K562 (cell line): ENCODE results near the gene CORO2A. TPM values are rescaled to one million over a fixed set of nuclear protein-coding genes. Genes with fewer than 3 reads are reported as not detected.

Experiments used
- ATAC-seq: fragments of 200-7000 bp; cut with Tn5 transposase; 3 replicates; pipeline ENCODE4 v1.9.1; 2020; ENCODE audit warnings: moderate library complexity
- BruUV-seq: library from RNA; stranded (reverse); fragments of 400-500 nt; replicated peaks from 2 replicates; lab custom pipeline; 2021; lab: Mats Ljungman, UMichigan
- CTCF ChIA-PET: fragments of 300-600 bp; formaldehyde crosslinking; extraction: SDS; loops from one replicate; lab custom pipeline; 2021; ENCODE audit warnings: low intra/inter-chr PET ratio; lab: Yijun Ruan, JAX
- POLR2A ChIA-PET: fragments of 300-600, 350-650 bp; sonication (Branson Sonifier 250); formaldehyde crosslinking; extraction: SDS; loops from one replicate; lab custom pipeline; 2021; ENCODE audit warnings: antibody characterized with exemption, inconsistent platforms; lab: Yijun Ruan, JAX
- DNase-seq, 4 experiments: peaks; one replicate each; pipeline versions ENCODE4 v3.0.0 to v3.0.0-alpha.2; 2011 to 2018; ENCODE audit warnings: low spot score in 3 of 4, mixed read lengths in 3 of 4; ENCODE audit errors: extremely low read depth in 1 of 4
- FAIRE-seq: peaks from 2 replicates; lab custom pipeline; 2011; peaks lifted over from hg19 to GRCh38; lab: Jason Lieb, UNC
- H2AFZ ChIP-seq: 2 replicates; pipeline ENCODE4 v1.6.0; 2011; ENCODE audit warnings: low read depth, low read length, control low read depth, inconsistent platforms
- H3K27ac ChIP-seq: fragments of 200-600 bp; 3 replicates; pipeline ENCODE4 v1.8.0; 2011; ENCODE audit warnings: low read depth, mild to moderate bottlenecking, control low read depth, inconsistent platforms, low read length, moderate library complexity, mixed read lengths; ENCODE audit errors: extremely low read depth
- H3K27me3 ChIP-seq, 2 experiments: fragments of 300-600 bp in 1 of 2; 2 replicates in 1 of 2; 3 replicates in 1 of 2; pipeline versions ENCODE4 v1.6.0 to v1.8.0; 2011; ENCODE audit warnings: inconsistent platforms in 2 of 2, low read length in 2 of 2, mild to moderate bottlenecking in 1 of 2, mixed read lengths in 1 of 2, moderate library complexity in 1 of 2; ENCODE audit not compliant: control insufficient read depth in 2 of 2, insufficient read depth in 2 of 2
- H3K36me3 ChIP-seq: fragments of 300-600 bp; 3 replicates; pipeline ENCODE4 v1.8.0; 2011; ENCODE audit warnings: mild to moderate bottlenecking, low read length, inconsistent platforms; ENCODE audit not compliant: control insufficient read depth, insufficient read depth
- H3K4me1 ChIP-seq, 2 experiments: fragments of 200-600 bp in 1 of 2; replicated peaks in 1 of 2; 2 replicates in 1 of 2; 3 replicates in 1 of 2; pipeline versions ENCODE4 v1.5.1 to v1.8.0; 2011; ENCODE audit warnings: inconsistent platforms in 2 of 2, low read length in 2 of 2, mild to moderate bottlenecking in 1 of 2, mixed read lengths in 1 of 2, moderate library complexity in 1 of 2; ENCODE audit not compliant: control insufficient read depth in 2 of 2, insufficient read depth in 2 of 2
- H3K4me2 ChIP-seq: 2 replicates; pipeline ENCODE4 v1.6.1; 2011; ENCODE audit warnings: low read length, control low read depth, inconsistent platforms, mixed read lengths; ENCODE audit not compliant: insufficient read depth
- H3K4me3 ChIP-seq: fragments of 200-600 bp; sonication (generic), shearing (Covaris generic); 2 replicates; pipeline ENCODE4 v1.5.1; 2016; ENCODE audit warnings: control low read depth, inconsistent platforms
- H3K79me2 ChIP-seq: fragments of 200-600 bp; 3 replicates; pipeline ENCODE4 v1.8.0; 2011; ENCODE audit warnings: low read length, inconsistent platforms; ENCODE audit not compliant: control insufficient read depth, insufficient read depth
- H3K9ac ChIP-seq, 2 experiments: 2 replicates each; pipeline versions ENCODE4 v1.6.0 to v1.6.1; 2011; ENCODE audit warnings: low read depth in 2 of 2, low read length in 2 of 2, control low read depth in 1 of 2, inconsistent platforms in 1 of 2, mild to moderate bottlenecking in 1 of 2, mixed read lengths in 1 of 2; ENCODE audit not compliant: insufficient read depth in 1 of 2
- H3K9me1 ChIP-seq: one replicate; pipeline ENCODE4 v1.6.0; 2011; ENCODE audit warnings: inconsistent platforms, mild to moderate bottlenecking, low read length, moderate library complexity; ENCODE audit not compliant: control insufficient read depth, insufficient read depth
- H3K9me3 ChIP-seq: replicated peaks from 2 replicates; pipeline ENCODE4 v1.5.1; 2011; ENCODE audit warnings: low read depth, low read length, inconsistent platforms; ENCODE audit not compliant: control insufficient read depth, insufficient read depth
- H4K20me1 ChIP-seq: replicated peaks from 2 replicates; pipeline ENCODE4 v1.6.1; 2011; ENCODE audit warnings: low read length, inconsistent platforms, mixed read lengths; ENCODE audit not compliant: control insufficient read depth, insufficient read depth
- FOXJ2 ChIP-seq: fragments of 200-800 bp; sonication (Bioruptor generic); IDR thresholded peaks from 2 replicates; pipeline ENCODE4 v1.6.1; 2016; ENCODE audit warnings: missing genetic modification characterization, missing compliant biosample characterization
- FUS ChIP-seq: fragments of 200-400 bp; formaldehyde crosslinking; optimal IDR thresholded peaks from 2 replicates; pipeline ENCODE3; 2017; ENCODE audit warnings: low read depth, low read length
- GATAD2A ChIP-seq: fragments of 450-650 bp; IDR thresholded peaks from 2 replicates; pipeline ENCODE4 v1.6.1; 2017
- KLF6 ChIP-seq: fragments of 250-450 bp; sonication (Bioruptor Pico); IDR thresholded peaks from 2 replicates; pipeline ENCODE4 v1.4.0; 2020; ENCODE audit warnings: mild to moderate bottlenecking, moderate library complexity, borderline replicate concordance
- NFIC ChIP-seq: fragments of 450-650 bp; IDR thresholded peaks from 2 replicates; pipeline ENCODE4 v1.6.1; 2017; ENCODE audit warnings: mild to moderate bottlenecking, inconsistent platforms
- PHTF2 ChIP-seq: fragments of 250-450 bp; sonication (Bioruptor Pico); IDR thresholded peaks from 2 replicates; pipeline ENCODE4 v1.5.0; 2021; ENCODE audit warnings: mild to moderate bottlenecking
- SIX5 ChIP-seq, 2 experiments: IDR thresholded peaks; 2 replicates each; pipeline ENCODE4 v1.6.1; 2011; ENCODE audit warnings: low read length in 2 of 2, borderline replicate concordance in 1 of 2, low read depth in 1 of 2, mild to moderate bottlenecking in 1 of 2, moderate library complexity in 1 of 2; ENCODE audit not compliant: insufficient read depth in 1 of 2
- TCF7 ChIP-seq: sonication (generic); IDR thresholded peaks from 2 replicates; pipeline ENCODE4 v1.6.1; 2016; ENCODE audit warnings: antibody characterized with exemption, borderline replicate concordance
- ZNF583 ChIP-seq: fragments of 250-450 bp; sonication (Bioruptor Pico); IDR thresholded peaks from 2 replicates; pipeline ENCODE4 v1.4.0; 2020
- WGBS: fragments of 100-300 bp; shearing (Covaris generic); methylation state at CpG from one replicate; pipeline ENCODE4 v1.1.6; 2016; ENCODE audit warnings: low coverage, mixed read lengths; ENCODE audit not compliant: insufficient coverage; ENCODE audit errors: missing lambda C conversion rate; 5-methylcytosine and 5-hydroxymethylcytosine counted together
- in situ Hi-C: fragments of 300-500 bp; cut with MboI; formaldehyde crosslinking; loops from 4 replicates; pipeline ENCODE4 v1.15.0; 2018; ENCODE audit warnings: inconsistent platforms, mixed read lengths
- intact Hi-C: fragments of 100-400 bp; cut with micrococcal nuclease; formaldehyde crosslinking; loops from 2 replicates; pipeline ENCODE4 v1.14.2; 2022
- polyA plus RNA-seq, 8 experiments: library from polyadenylated mRNA; depleted of rRNA in 4 of 8; stranded (reverse) in 5 of 8; unstranded in 3 of 8; fragments of >200 nt; fragmentation: Nextera tagmentation in 2 of 8; fragmentation: Illumina TruSeq in 1 of 8; extraction: Ambion mirVana in 2 of 8; extraction: Trizol in 1 of 8; gene quantifications; 2 replicates each; pipeline versions ENCODE4 v1.2.1 to v1.2.3, GENCODE V29; 2011 to 2014; ENCODE audit warnings: inconsistent platforms in 1 of 8, missing spikeins in 1 of 8
- total RNA-seq, 7 experiments: library from RNA; depleted of rRNA in 6 of 7; stranded (reverse); fragments of >200 nt in 6 of 7; fragmentation: Illumina TruSeq in 2 of 7; extraction: Trizol in 2 of 7; gene quantifications; 2 replicates each; pipeline versions ENCODE4 v1.2.1 to v1.2.3, GENCODE V29; 2011 to 2021; ENCODE audit warnings: low replicate concordance in 1 of 7

CORO2A gene
- total and polyA plus RNA-seq, 9 of the 15 experiments (the other 6 are each of a cell fraction or from before 2014, with no cell fraction given), result 9.5 to 26.6 (median 18.0) TPM

GRCh38 chr9:98132806-98133631 lies 59.4 kb downstream of the CORO2A start:
- H3K27ac ChIP-seq, result no peak overlapping the region
- no peak overlapping the region for H3K9ac ChIP-seq
- H3K4me1 ChIP-seq, result no peaks in the 10 kb centered on the region; a peak in 1 of 5 replicates
- H3K9me3 ChIP-seq, result no peaks in the 10 kb centered on the region
- no peak overlapping the region for H3K4me3 ChIP-seq
- H4K20me1 ChIP-seq, result no peaks in the 10 kb centered on the region
- intact Hi-C loops, result no loop called here
- FAIRE-seq, result no peak
- ATAC-seq, result no peak
- TF ChIP-seq ZNF583 (CRISPR knock-in tag) (no peak), NFIC (0 out of 2 replicates have a peak, but pooled peaks have one; percentile 8)
- no peak overlapping the region for H3K4me2 ChIP-seq
- H2AFZ ChIP-seq, result no peak overlapping the region
- no TSS peak for BruUV-seq
- no peaks in the 10 kb centered on the region for H3K27me3 ChIP-seq
- no peaks in the 10 kb centered on the region for H3K79me2 ChIP-seq
- ChIA-PET POLR2A (interaction anchor here (1.4 kb wide), 1 partner anchor 14 kb away, joined by 3 read pairs; the partner anchor contains the start of gene TRIM14), CTCF (interaction anchor here (0.6 kb wide), 1 partner anchor 117 kb away, joined by 3 read pairs; no protein-coding TSS in a partner anchor)
- H3K9me1 ChIP-seq, result no peaks in the 10 kb centered on the region
- peaks cover 85% of the 10 kb centered on the region; the same call in 2 of the 3 replicates for H3K36me3 ChIP-seq
- in situ Hi-C loops, result no loop called here
- 90% methylated on average over 14 of the region's 14 CpGs for WGBS
- no peak for DNase-seq

GRCh38 chr9:98132158-98132557 lies 60.3 kb downstream of the CORO2A start:
- POLR2A ChIA-PET, result interaction anchor here (1.4 kb wide), 1 partner anchor 13 kb away, joined by 3 read pairs; the partner anchor contains the start of gene TRIM14
- H3K4me1 ChIP-seq, result no peaks in the 10 kb centered on the region; a peak in 1 of 5 replicates
- no peak for DNase-seq
- H3K4me3 ChIP-seq, result no peak overlapping the region
- no peak overlapping the region for H3K27ac ChIP-seq
- intact Hi-C loops (no loop called here), in situ Hi-C loops (no loop called here)
- H2AFZ ChIP-seq, result no peak overlapping the region
- H3K4me2 ChIP-seq, result no peak overlapping the region
- BruUV-seq, result no TSS peak
- H3K27me3 ChIP-seq, result no peaks in the 10 kb centered on the region
- TF ChIP-seq TCF7, result no peak
- no peak for TF ChIP-seq GATAD2A
- TF ChIP-seq PHTF2 (CRISPR knock-in tag), result no peak
- no peak for TF ChIP-seq FOXJ2 (tag)
- no peak for TF ChIP-seq KLF6 (CRISPR knock-in tag)
- TF ChIP-seq FUS, result no peak
- TF ChIP-seq SIX5 (IDR thresholded peaks at IDR 0.05; ENCODE audit: borderline replicate concordance in 1 of 2, insufficient read depth in 1 of 2, low read depth in 1 of 2, low read length in 2 of 2), result no peak
- H4K20me1 ChIP-seq, result no peaks in the 10 kb centered on the region
- H3K9me3 ChIP-seq, result no peaks in the 10 kb centered on the region
- FAIRE-seq, result no peak
- CTCF ChIA-PET, result no interaction called here
- no peak overlapping the region for H3K9ac ChIP-seq
- no peaks in the 10 kb centered on the region for H3K9me1 ChIP-seq
- H3K36me3 ChIP-seq, result peaks cover 82% of the 10 kb centered on the region; the same call in 2 of the 3 replicates
- no peaks in the 10 kb centered on the region for H3K79me2 ChIP-seq
- 88% methylated on average over 9 of the region's 9 CpGs for WGBS
- no peak for ATAC-seq
